Right cardiac atrium (tissue), 5 donors: ENCODE data around the gene OMP. TPM values are rescaled to one million over a fixed set of nuclear protein-coding genes. Genes with fewer than 3 reads are reported as not detected.
A peak's percentile ranks its signal among the peaks of the same experiment; 100 is the strongest.
"Not testable (repeated sequence)": the region's sequence is repeated elsewhere in the genome, so short reads cannot be mapped to it uniquely, and the experiment has no call there.

Source experiments
- ATAC-seq, 2 donors: fragments of 200-7000 bp; cut with Tn5 transposase; one replicate each; pipeline versions ENCODE4 v1.8.0 to v1.9.1; 2020; ENCODE audit warnings: moderate library complexity in 2 of 2, mild to moderate bottlenecking in 1 of 2
- DNase-seq, 3 donors: peaks; one replicate each; pipeline ENCODE4 v3.0.0-alpha.2; 2020
- H3K27ac ChIP-seq: one replicate; pipeline ENCODE4 v1.5.1; 2013; ENCODE audit warnings: mild to moderate bottlenecking, low read length, control low read depth, moderate library complexity
- H3K27me3 ChIP-seq: one replicate; pipeline ENCODE4 v1.6.1; 2013; ENCODE audit not compliant: control insufficient read depth, insufficient read depth
- H3K4me1 ChIP-seq: one replicate; pipeline ENCODE4 v1.6.1; 2013; ENCODE audit warnings: low read length; ENCODE audit not compliant: control insufficient read depth, insufficient read depth
- H3K4me3 ChIP-seq: one replicate; pipeline ENCODE4 v1.5.1; 2013; ENCODE audit warnings: low read length, control low read depth
- H3K9me3 ChIP-seq: one replicate; pipeline ENCODE4 v1.6.1; 2013; ENCODE audit warnings: low read length; ENCODE audit not compliant: control insufficient read depth
- WGBS: extraction: QIAGEN DNeasy Blood & Tissue Kit; methylation state at CpG from one replicate; pipeline ENCODE4 v1.1.7; 2013; 5-methylcytosine and 5-hydroxymethylcytosine counted together
- intact Hi-C, 4 donors: fragments of 100-400 bp; cut with DNase I; formaldehyde crosslinking; loops; one replicate each; pipeline versions ENCODE4 v1.11.0 to v1.14.0; 2022 to 2023
- polyA plus RNA-seq: library from polyadenylated mRNA; stranded (reverse); fragments of 200-250 nt; gene quantifications from one replicate; pipeline ENCODE4 v1.2.3, GENCODE V29; 2013
- total RNA-seq, 4 donors: library from RNA; stranded (reverse); fragmentation: NEBNext Ultra II Directional; extraction: Animal tissue kit (Norgen Biotek cat#: 25700); gene quantifications; one replicate each; pipeline ENCODE4 v1.2.1, GENCODE V29; 2021
- donor health status: healthy with polysubstance abuse.
- donor health status: DM: no; HTN: yes; CAD: no.
- donor health status: DM: no; HTN: no; CAD: no.
- donor health status: DM: no; HTN: yes; CAD: no; lungs with severe emphysema.
- donor health status: DM: yes; HTN: yes; CAD: no.

OMP gene
- total and polyA plus RNA-seq, 5 donors = not detected

- H3K9me3 ChIP-seq, H3K4me3 ChIP-seq, H3K4me1 ChIP-seq, DNase-seq, H3K27ac ChIP-seq, ATAC-seq, intact Hi-C loops, H3K27me3 ChIP-seq: not testable (repeated sequence)
- WGBS = 84% methylated on average over 4 of the region's 4 CpGs
Observed at GRCh38 chr11:77061258-77061657, 41.4 kb upstream of the OMP start.

- no peaks in the 10 kb centered on the region for H3K4me1 ChIP-seq
- ATAC-seq (no peak), DNase-seq (no peak)
- H3K9me3 ChIP-seq = no peaks in the 10 kb centered on the region
- intact Hi-C loops = no loop called here
- H3K4me3 ChIP-seq = no peak overlapping the region
- H3K27me3 ChIP-seq = no peaks in the 10 kb centered on the region
- no peak overlapping the region for H3K27ac ChIP-seq
Observed at GRCh38 chr11:77062924-77063323, 39.7 kb upstream of the OMP start.

DNA sequence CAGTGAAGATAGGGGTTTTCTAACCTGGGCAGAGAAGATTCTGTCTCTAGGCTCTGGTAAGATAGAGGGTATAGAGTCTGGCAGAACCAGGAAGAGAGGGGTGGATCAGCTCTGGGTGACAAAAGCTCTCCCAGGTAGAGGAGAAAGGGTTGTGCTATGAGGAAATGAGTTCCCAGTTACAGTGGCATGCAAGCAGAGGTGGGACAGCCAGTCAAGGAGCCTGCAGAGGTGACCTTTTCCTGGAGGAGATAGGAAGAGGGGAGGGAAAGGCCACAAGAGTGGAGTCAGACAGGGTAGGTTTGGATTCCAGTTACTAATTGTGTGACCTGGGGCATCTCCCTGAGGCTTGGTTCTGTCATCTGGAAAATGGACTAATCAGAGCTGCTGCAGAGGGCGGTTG lies 39.2 kb upstream of the OMP start:
- ATAC-seq (no peak), DNase-seq (no peak)
- Histone ChIP-seq H3K4me3 (no peak overlapping the region), H3K27ac (no peak overlapping the region), H3K4me1 (no peaks in the 10 kb centered on the region), H3K27me3 (no peaks in the 10 kb centered on the region), H3K9me3 (no peaks in the 10 kb centered on the region)
- WGBS = 100% methylated on average over 1 of the region's 1 CpG
- intact Hi-C loops = no loop called here

GRCh38 chr11:77063861-77064260 lies 38.8 kb upstream of the OMP start:
- H3K27ac ChIP-seq = no peak overlapping the region
- no peak for DNase-seq
- H3K4me3 ChIP-seq = no peak overlapping the region
- WGBS = 96% methylated on average over 4 of the region's 4 CpGs
- ATAC-seq = no peak
- no peaks in the 10 kb centered on the region for H3K27me3 ChIP-seq
- no peaks in the 10 kb centered on the region for H3K4me1 ChIP-seq
- H3K9me3 ChIP-seq = no peaks in the 10 kb centered on the region
- intact Hi-C loops = no loop called here

GRCh38 chr11:77064648-77065217 lies 37.9 kb upstream of the OMP start:
- DNase-seq (no peak), ATAC-seq (no peak)
- Histone ChIP-seq H3K4me3 (no peak overlapping the region), H3K27ac (no peak overlapping the region), H3K4me1 (no peaks in the 10 kb centered on the region), H3K27me3 (no peaks in the 10 kb centered on the region), H3K9me3 (no peaks in the 10 kb centered on the region)
- 85% methylated on average over 4 of the region's 4 CpGs for WGBS
- intact Hi-C loops = no loop called here

- DNase-seq = peak; percentile 71 to 85 (median 74)
- intact Hi-C loops = no loop called here
Observed at GRCh38 chr11:77065878-77066228, 36.8 kb upstream of the OMP start.

DNA sequence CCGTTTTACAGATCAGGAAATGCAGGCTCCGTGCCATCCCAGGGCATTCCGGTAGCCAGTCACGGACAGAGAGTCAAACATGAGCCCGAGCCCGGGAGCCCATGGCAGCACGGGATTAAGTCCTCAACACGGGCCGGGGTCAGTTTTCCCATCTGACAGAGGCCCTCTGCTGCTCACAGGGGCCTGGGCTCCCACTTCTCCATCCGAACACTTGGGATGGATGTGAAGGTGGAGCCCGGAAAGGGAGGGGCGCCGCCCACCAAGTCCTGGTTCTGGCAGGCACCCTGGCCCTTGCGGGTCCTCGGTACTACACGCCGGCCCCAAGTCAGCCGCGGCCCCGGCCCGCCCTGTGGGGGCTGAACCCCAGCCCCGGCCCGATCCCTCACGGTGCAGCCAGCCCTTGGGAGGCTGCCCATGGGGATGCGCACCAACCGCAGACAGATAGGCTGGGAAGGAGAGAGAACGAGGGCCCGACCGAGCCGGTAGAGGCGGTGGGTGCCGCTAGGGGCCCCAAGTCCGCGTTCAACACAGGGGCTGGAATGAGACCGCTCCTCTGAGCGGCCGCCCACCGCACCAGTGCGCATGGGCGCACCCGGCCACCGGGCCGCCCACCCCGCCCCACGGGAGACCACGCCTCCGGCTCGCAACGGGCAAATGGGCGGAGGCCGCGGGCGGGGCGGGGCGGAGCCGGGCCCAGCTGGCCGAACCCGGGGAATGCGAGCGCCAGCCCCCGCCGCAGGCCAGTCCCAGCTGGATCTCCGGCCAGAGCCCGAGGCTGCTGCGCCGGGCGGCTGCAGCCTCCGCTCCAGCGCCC lies 36.2 kb upstream of the OMP start, which contains the start of gene CAPN5:
Gene CAPN5 (plus strand): TSS at position 743 of the 814 bp plus-strand sequence. CDS start 17,916 bp downstream, outside the sequence.
- peak; percentile 98 for ATAC-seq
- no peaks in the 10 kb centered on the region for H3K9me3 ChIP-seq
- H3K27ac ChIP-seq = peak within 1 kb of the TSS; percentile 49
- DNase-seq = peak; percentile 94 to 98 (median 98)
- under 1% methylated on average over 69 of the region's 69 CpGs for WGBS
- no peaks in the 10 kb centered on the region for H3K4me1 ChIP-seq
- intact Hi-C loops = no loop called here
- no peaks in the 10 kb centered on the region for H3K27me3 ChIP-seq
- H3K4me3 ChIP-seq = peak within 1 kb of the TSS; percentile 73

More at GRCh38 chr11:77065878-77066228, 36.8 kb upstream of the OMP start:
- Histone ChIP-seq H3K4me3 (peak overlapping the region; percentile 73), H3K9me3 (no peaks in the 10 kb centered on the region), H3K27me3 (no peaks in the 10 kb centered on the region), H3K27ac (peak overlapping the region; percentile 49), H3K4me1 (no peaks in the 10 kb centered on the region)
- 20% methylated on average over 14 of the region's 14 CpGs for WGBS
- peak; percentile 15 to 39 for ATAC-seq

DNA sequence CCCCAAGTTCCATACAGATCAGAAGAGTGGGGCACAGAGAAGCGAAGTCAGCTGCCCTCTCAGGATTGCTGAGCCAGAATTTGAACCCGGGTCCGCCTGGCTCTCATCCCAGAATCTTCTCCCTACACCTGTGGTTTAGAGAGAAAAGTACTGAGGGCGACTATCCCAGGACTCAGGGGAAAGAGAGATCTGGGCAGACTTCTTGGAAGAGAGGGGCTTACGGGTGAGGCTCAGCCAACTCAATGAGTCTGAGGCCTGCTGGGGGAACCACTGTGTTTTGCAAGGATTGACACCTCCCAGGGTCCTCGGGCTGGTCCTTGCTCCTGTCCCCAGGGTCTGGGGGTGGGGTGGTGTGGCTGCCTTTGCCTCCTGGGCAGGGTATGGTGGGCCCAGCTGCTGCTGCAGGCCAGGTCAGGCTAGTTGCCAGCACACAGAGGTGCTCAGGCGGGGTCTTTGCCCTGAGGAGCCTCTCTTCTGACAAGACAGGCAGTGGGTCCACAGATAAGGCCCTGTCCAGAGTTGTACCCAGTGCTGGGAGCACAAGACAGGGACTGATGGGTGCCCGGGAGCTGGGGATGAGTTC lies 34.7 kb upstream of the OMP start:
- DNase-seq (peak in 1 of 3 donors; percentile 31), ATAC-seq (no peak)
- no peaks in the 10 kb centered on the region for H3K4me1 ChIP-seq
- H3K4me3 ChIP-seq = peak overlapping the region; percentile 73
- 76% methylated on average over 8 of the region's 8 CpGs for WGBS
- no peak overlapping the region for H3K27ac ChIP-seq
- no peaks in the 10 kb centered on the region for H3K27me3 ChIP-seq
- intact Hi-C loops = no loop called here
- no peaks in the 10 kb centered on the region for H3K9me3 ChIP-seq

DNA sequence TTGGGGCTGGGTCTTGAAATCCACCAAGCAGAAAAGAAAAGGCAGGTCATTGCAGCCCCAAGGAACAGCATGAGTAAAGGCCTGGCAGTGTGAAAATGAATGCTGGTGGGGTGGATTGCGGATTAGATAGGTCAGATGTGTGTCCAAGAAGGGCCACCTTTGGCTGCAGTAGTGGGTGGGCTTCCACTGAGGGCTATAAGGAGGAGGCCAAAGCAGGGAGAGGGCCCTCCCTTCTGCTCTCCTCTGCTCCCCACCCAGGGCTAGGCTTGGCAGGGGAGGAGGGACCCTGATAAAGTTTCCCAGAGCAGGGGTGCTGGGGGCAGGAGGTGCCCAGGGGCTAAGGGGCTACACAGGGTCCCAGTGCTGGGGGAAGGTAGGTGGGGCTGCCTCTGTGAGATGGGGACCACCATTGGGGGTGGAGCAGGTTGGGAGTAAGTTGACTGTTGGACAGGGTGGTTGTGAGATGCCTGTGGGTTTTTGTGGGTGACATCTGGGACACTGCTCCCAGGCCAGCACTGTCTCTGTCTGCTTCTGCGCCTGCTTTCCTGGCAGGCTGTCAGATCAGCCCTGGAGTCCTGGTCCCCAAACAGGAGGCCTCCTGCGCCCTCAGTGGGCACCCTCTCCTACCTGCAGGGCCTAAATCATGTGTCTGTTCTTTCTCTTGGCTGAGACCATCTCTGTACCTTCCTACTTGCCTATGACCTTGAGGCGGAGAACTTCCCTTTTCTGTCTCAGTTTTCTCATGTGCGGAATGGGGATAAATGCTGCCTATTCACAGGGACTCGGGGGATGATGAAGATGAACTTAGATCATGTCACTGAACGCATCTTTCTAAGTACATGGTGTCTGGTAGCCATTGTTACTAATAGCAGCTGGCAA lies 33.9 kb upstream of the OMP start:
- Histone ChIP-seq H3K9me3 (no peaks in the 10 kb centered on the region), H3K27ac (no peak overlapping the region), H3K4me3 (no peak overlapping the region), H3K27me3 (no peaks in the 10 kb centered on the region), H3K4me1 (no peaks in the 10 kb centered on the region)
- DNase-seq (no peak), ATAC-seq (no peak)
- intact Hi-C loops = no loop called here
- 82% methylated on average over 7 of the region's 7 CpGs for whole genome bisulfite sequencing

DNA sequence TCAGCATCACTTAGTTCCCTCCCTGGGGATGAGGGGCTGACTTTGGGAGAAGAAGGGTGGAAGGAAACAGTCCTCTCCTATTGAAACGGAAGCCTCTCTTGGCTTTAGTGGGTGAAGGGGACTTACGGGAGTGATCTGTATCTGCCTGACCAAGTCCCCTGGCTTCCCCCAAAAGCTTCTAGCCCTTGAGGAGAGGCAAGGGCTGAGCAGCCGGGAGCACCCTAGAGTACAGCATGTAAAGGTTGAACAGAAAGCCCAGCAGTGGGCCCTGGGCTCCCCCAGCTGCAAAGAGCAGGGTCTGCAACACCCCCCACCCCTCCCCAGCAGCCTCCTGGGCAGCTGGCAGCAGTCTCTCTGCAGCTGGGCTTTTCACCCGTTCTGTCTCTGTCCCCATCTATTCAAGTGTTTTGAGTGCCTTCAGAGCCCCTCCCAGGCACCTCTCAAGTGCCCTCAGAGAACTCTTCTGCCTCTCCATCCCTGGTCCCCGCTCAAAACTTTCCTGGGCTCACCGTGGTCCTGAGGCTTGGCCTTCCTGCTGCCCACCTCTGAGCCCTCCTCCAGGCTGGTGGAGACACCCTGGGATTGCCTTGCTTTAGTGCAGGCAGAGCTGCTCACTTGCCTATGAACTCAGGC lies 33.2 kb upstream of the OMP start:
- Histone ChIP-seq H3K4me3 (no peak overlapping the region), H3K9me3 (no peaks in the 10 kb centered on the region), H3K27me3 (no peaks in the 10 kb centered on the region), H3K4me1 (peaks cover 4% of the 10 kb centered on the region), H3K27ac (no peak overlapping the region)
- peak in 1 of 3 donors; percentile 41 for DNase-seq
- intact Hi-C loops = no loop called here
- no peak for ATAC-seq
- 64% methylated on average over 6 of the region's 6 CpGs for WGBS
